T47D (cell line): ENCODE data around the gene F12.

Experiments
- DNase-seq, 2 experiments: peaks; one replicate each; pipeline versions ENCODE4 v3.0.0 to v3.0.0-alpha.2; 2011 to 2012; ENCODE audit warnings: low read depth in 1 of 2, low spot score in 1 of 2
- JUND ChIP-seq: IDR thresholded peaks from 2 replicates; pipeline ENCODE4 v1.6.1; 2012; ENCODE audit warnings: low read depth
- in situ Hi-C: cut with HindIII; loops from 2 replicates; pipeline ENCODE4 v1.10.0; 2016; ENCODE audit warnings: low sequenced_read_pairs, low pct_unique_long_range_greater_than_20kb

Gene F12

DNA sequence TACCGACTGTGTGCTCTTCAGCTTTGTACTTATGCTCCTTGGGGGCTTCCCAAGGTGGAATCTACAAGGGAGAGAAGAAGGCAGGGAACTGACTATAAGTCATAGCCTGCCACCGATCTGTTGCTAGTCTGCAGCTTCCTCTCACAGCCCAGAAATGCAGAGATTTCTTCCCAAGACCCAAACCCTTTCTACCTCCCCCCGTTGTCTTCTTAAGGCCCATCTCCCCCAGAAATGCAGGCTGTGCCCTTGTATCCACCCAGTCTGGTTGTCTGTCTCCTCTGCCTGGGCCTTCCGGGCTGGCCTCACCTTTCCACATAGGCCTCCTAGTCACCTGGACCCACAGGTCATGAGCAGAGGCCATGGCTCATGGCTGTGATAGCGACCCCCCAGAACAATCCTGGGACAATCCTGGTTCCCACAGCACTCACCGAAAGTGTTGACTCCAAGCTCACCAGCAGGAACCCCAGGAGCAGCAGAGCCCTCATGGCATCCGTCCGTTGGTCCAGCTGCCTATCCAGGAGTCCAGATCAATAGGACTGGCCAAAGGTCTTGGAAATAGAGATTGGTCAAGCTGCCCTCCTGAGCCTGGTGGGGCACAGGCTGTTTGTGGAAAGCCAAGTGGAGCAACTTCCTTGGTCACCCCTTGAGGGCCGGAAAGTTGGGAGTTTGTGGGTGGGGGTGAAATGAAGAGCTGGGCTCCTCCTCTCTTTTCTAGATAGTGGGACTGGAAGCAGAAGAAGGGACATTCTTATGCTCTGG, at the start of gene F12:
Gene F12 (minus strand): TSS at position 522 of the 759 bp plus-strand sequence. CDS start 37 bp downstream, at position 485.
- TF ChIP-seq JUND, result no peak
- DNase-seq, result no peak
- in situ Hi-C loops, result no loop called here

DNA sequence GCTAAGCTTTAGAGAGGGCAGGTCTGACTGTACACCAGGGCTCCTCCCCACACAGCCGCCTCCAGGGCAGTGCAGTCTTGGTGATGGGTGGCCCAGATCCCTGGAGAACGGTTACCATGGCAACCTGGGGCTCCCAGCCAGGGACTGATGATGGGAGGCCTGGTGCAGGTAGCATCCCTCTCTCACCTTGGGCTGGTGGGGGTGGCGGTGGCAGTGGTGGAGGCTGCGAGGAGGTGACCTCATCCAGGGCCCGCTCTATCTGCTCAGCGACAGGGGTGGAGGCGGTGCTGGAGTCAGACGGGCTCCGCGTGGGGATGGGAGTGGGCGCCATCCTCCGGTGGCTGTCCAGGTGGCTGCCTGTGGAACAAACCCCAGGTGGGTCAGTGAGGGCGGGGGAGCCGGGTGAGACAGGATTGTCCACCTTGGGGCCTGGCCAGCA, 49.6 kb upstream of the F12 start:
- in situ Hi-C loops, result no loop called here
- peak in 1 of 2 experiments; percentile 44 for DNase-seq
- no peak for TF ChIP-seq JUND

DNA sequence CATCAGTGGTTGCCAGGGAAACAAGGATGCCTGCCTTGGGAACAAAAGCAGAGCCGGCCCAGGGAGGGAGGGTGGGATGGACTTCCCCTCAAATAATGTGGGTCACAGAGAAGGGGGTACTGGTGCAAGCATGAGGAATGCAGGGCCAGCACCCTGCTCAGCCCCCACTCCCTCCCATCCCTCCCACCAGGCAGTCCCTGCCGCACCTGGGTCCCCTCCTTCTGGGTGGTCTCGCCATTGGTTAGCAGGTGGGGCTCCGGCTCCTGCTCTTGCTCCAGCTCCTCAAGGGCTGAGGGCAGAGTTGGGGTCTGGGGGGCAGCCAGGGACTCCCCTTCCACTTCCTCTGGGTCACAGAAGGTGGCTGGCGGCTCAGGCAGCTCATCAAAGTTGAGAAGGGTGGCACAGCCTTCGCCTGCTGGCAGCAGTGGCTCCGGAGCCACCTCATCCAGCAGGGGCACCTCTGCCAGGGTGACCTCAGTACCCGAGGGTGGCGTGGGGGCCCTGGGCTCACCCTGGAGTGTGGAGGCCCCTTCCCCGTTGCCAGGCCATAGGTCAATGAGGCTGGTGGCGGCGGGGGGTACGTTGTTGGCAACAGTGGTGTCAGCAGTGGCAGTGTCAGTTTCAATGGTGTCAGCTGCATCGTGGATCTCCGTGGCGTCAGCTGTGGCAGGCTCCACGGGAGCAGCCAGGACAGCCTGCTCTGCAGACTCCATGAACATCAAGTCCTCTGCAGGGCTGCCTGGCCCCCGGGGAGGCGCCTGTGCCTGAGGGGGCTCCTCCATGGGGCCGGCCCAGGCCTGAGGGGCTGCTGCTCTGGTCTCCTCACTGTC, 48.7 kb upstream of the F12 start:
- no peak for TF ChIP-seq JUND
- DNase-seq, result no peak
- in situ Hi-C loops, result no loop called here

DNA sequence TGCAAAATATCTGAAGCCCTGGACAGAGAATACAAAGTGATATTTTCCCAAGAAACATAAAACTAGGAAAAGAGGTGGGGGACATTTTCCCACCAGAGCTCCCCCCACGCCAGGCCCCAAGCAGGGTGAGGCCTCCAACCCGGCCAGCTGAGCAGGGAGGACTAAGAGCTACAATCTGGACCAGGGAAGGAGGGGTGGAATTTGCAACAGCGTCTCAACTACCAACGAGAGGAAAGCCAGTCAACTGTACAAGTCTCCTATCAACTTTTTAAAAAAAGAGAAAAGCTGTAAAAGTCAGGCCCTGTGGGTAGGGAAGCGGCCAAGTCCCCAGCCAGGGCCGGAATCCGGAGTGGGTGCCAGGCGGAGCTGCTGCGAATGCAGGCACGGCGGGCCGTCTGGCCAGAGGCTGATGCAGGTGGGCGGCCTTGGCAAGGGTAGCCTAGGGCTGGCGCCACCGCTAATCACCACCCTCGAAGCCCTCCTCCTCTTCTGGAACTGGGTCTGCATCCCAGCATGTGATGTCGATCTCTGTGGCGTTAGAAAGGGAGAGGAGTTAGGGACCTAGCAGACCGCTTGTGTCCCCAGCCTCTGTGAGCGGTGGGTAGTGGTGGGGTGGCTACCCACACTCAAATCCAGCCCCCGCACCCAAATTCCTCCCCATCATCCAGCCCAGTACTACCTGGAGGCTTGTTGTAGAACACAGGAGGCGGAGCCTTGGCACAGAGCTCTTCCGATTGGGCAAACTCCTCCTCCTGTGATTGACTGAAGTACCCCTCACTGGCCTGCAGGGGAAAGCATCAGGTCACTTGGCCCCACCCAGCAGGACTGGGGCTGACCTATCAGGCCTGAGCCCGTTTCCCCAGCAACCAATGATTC, 47.9 kb upstream of the F12 start:
- DNase-seq, result peak; percentile 97 to 98
- in situ Hi-C loops, result no loop called here
- no peak for TF ChIP-seq JUND

DNA sequence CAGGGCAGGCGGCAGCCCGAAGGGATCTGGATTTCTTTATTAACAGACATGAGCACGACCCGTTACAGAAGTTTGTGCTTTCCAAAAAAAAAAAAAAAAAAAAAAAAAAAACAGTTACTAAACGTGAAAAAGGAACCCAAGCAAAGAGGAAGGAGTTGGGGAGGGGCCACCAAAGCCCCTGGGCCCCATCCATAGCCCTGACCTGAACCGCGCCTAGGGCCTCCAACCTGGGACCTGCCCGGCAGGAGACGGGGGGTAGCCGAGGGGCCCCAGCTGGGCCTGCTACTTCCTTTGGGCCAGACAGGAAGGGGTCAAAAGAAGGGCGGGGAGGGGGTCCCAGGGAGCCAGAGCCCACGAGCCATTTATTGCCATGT, 47.2 kb upstream of the F12 start:
- TF ChIP-seq JUND, result no peak
- in situ Hi-C loops, result no loop called here
- DNase-seq, result no peak

DNA sequence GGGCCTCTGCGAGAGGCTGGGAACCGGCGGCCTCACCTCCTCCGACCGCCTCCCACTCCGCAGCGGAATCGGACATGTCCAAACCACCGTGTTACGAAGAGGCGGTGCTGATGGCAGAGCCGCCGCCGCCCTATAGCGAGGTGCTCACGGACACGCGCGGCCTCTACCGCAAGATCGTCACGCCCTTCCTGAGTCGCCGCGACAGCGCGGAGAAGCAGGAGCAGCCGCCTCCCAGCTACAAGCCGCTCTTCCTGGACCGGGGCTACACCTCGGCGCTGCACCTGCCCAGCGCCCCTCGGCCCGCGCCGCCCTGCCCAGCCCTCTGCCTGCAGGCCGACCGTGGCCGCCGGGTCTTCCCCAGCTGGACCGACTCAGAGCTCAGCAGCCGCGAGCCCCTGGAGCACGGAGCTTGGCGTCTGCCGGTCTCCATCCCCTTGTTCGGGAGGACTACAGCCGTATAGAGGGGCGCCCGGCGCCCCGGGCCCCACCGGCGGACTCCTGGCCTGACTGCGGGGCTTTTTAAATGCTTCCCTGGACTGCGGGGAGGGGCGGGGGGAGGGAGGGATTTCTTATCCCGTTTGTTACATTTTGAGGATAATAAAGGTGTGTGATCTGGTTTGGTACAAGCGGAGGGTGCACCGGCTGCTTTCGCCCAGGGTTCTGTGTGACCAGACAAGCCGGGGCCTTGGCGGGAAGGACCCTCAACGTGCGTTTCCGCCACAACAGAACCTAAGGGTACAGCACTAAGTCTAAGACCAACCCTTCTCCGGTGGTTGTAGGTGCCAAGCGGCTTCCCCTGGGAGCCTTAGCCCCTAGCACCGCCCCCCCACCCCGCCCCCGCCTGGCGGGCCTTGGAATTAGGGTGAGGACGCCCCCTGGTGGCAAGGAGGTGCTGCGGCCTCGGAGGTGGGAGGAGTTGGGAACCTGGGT, 46.6 kb upstream of the F12 start:
- in situ Hi-C loops, result no loop called here
- DNase-seq, result peak; percentile 92 to 98
- no peak for TF ChIP-seq JUND

DNA sequence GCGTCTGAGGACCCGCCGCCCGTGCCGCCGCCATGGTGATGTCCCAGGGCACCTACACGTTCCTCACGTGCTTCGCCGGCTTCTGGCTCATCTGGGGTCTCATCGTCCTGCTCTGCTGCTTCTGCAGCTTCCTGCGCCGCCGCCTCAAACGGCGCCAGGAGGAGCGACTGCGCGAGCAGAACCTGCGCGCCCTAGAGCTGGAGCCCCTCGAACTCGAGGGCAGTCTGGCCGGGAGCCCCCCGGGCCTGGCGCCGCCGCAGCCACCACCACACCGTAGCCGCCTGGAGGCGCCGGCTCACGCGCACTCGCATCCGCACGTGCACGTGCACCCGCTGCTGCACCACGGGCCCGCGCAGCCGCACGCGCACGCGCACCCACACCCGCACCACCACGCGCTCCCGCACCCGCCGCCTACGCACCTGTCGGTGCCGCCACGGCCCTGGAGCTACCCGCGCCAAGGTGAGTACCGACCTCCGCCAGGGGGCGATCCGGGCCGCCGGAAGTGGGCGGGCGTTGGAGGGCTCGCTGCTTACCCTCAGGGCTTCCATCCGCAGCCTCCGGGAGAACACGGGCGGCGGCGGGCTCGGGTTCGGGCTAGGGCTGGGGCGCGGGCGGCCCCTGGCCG, 45.8 kb upstream of the F12 start:
- in situ Hi-C loops, result no loop called here
- no peak for TF ChIP-seq JUND
- peak; percentile 82 to 87 for DNase-seq

DNA sequence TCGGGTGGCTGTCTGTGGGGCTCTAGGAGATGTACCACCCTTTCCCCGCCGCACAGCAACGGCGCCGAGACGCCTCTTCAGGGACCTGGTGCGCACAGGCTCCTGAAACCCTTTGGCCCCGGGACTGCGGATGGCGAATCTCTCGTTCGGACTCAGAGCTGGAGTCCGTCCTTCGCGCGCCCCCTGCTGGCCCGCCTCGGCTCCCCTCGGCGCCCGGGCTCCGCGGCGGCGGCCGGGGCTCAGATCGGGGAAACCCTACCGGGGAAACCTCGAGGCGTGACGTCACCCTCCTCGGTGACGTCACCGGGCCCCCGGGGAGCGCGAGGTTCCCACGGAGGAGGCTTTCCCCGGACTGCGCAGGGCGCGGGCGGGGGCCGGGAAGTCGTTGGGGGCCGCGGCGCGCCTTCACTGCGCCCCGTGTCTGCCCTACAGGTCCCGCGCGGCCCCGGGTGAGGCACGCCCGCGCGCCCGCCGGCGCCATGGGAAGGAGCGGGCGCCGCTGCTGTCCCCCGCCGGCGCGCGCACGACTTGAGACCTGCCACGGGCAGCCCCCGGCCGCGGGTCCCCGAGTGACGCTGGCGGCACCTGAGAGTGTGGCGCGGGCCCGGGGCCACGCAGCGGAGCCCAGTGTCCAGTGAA, 45.2 kb upstream of the F12 start:
- in situ Hi-C loops, result no loop called here
- DNase-seq, result peak; percentile 93 to 100
- no peak; the same call in 1 of the 2 replicates for TF ChIP-seq JUND

DNA sequence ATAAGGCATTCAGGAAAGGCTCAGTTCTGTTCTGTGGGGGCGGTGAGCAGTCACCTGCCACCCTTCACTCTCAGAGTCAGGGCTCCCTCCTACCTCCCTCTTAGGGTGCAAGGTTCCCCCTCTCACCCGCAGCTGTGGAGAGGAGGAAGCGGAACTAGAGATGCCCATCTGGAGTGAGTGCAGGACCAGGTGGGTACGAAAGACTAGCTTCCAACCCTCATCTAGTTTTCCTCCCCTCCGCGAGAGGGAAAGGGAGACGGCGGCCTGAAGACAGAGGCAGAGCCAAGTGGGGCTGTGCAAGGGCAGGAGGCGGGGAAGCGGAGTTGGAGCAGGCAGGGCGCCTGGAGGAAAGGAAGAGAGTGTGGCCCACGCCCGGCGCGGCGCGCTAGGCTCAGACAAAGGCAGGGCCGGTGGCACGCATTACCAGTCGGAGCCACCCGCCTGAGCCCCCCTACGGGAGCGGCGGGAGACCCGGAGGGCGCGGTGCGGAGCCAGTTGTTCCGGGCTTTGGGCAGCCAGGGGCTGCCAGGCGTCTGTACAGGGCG, 44.6 kb upstream of the F12 start:
- no peak for TF ChIP-seq JUND
- no peak for DNase-seq
- in situ Hi-C loops, result no loop called here

DNA sequence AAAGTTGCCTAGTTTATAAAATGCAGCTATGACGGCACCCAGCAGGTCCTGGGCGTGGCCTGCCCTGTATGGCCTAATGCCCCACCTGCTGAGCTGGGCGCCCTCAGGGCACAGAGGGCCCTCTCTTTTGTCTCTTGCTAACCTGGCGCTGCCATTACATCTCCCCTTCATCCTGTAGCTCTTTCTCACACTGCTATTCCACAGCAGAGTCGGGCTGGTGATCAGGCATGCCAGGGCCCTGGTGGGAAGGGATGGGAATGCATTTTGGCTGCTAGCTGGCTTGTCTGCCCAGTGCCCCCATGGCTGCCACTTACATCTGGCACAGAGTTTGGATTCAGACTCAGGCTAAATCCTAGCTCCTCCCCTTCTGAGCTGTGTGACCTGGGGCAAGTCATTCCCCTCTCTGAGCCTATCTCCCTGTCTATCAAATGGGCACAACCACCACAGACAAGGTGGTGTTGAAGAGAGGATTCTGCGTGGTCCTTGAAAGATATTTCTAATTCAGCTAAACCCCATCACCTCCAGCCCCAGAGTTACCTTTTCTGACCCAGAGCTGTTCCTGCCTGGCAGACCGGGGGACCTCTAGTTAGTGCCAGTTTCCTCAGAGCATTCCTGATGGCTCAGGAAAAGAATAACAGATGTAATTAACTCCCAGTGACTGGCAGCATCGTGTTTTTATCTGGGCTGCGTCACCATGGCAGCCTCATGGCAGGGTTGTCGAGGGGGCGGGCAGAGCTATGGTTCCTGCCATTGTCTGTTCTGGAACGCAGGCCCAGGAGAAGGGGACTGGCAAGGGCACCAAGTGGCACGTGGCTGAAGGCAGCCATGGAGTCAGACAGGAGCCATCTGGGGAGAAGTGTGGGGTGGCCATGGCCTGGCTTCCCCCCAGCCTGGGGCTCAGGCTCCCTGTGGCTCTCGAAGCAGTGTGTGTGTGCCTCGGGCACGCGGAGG, 43.6 kb upstream of the F12 start:
- no peak for TF ChIP-seq JUND
- in situ Hi-C loops, result no loop called here
- DNase-seq, result no peak
